Activated CD4-positive, alpha-beta T cell treated with anti-CD3 and anti-CD28 coated beads, Interleukin-2, Interleukin-6, amounts not matched to agents 100 ng/mL and 50 ng/mL, durations not matched to agents 16 hours and 8 hours (primary cell): ENCODE data around the gene IGLL5.
"Not testable (repeated sequence)": the region's sequence is repeated elsewhere in the genome, so short reads cannot be mapped to it uniquely, and the experiment has no call there.

ENCODE experiments used
- DNase-seq: peaks from one replicate; pipeline ENCODE4 v3.0.0-alpha.2; 2020

The IGLL5 gene

GRCh38 chr22:22884888-22885840 lies 2.5 kb upstream of the IGLL5 start:
- peak; percentile 64 for DNase-seq

GRCh38 chr22:22886546-22886945 lies 1.1 kb upstream of the IGLL5 start:
- no peak for DNase-seq

DNA sequence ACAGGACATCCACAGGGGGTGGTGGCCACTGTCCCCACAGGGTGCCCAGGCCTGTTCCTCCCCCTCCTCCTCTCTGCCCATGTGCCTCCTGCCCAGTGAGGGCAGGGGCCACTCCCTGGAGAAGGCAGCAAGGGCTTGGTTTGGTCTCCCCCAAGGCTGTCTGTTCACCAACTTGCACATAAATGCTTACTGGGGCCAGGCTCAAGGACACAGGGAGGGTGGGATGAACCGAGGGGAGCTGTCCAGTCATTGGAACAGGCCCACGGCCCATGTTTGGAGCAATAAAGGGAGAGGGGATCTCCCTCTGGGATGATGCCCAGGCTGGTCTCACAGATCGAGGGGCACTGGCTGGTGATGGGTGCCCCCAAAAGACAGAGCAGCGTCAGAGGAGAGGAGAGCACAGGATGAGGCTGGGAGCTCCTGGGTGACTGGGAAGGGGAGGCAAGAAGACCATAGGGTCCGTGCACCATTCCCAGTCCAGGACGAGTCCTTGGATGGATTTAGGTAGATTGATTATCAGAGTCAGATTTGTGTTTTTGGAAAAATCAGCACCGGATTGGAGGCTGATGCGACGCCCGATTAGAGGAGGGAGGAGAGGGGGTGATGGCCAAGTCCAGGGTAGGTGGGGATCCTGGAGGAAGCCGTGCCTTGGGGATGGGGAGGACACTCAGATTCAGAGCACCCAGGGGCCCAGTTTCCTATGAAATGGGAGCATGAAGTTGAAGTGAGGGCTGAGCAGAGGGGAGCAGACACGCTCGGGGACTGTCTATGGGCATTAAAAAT lies 1.1 kb downstream of the IGLL5 start:
- DNase-seq = no peak

DNA sequence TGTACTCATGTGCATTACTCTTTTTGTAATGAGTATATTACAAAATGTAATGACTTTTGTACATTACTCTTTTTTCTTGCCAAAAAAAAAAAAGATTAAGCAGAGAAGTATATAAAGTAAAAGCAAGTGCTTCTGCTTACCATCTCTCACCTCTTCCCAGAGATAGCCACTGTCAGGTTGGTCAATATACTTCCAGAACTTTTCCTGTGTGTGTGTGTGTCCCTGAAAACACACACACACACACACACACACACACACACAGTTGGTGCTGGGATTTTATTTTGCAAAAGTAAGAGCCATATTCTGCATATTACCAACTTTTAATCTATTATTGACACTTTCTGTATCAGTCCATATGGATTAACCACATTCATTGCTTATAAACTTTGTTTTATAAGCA lies 2.5 kb downstream of the IGLL5 start:
- no peak for DNase-seq

GRCh38 chr22:22891139-22891621 lies 3.6 kb downstream of the IGLL5 start:
- DNase-seq = no peak

DNA sequence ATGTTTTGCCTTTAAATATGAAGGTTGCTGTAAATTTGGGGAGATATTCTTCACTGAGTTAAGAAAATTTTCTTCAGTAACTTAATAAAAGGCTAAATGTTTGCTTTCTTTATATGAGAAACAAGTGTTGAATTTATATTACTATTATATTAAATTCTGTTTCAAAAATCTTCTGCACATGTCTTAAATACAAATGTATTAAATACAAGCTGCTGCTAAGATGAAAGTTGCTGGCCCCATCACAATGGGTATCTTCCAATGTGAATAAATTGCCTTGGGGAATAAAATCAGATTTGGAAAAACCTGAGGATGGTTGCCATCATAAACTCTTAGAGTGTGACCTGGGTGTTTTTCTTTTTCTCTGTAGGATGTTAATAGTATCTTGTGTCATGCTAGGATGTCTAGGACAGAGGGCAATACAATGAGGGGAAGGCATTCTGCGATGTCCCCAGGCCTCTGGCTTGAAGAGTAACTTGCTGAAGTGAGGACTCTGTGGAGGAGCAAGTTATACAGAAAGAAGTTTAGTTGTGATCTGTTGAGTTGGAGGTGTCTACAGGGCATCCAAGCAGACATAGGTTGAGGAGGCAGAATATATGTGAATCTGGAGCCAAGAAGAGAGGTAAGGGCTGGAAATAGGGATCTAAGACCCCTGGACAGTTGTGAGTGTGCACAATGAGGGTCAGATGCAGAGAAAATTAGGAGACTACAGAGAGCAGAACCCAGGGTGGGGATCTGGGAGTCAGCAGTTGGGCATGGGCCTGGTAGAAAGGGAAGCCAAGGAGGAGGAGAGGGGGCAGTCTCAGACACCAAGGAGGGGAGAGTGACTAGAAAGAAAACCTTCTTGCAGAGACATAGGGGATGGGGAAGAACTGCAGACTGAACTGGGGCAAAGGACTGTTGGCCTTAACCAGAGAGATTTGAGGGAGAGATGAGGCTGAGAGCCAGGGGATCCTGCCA lies 4.8 kb downstream of the IGLL5 start:
- DNase-seq = no peak

GRCh38 chr22:22893077-22893805 lies 5.6 kb downstream of the IGLL5 start:
- DNase-seq = no peak

DNA sequence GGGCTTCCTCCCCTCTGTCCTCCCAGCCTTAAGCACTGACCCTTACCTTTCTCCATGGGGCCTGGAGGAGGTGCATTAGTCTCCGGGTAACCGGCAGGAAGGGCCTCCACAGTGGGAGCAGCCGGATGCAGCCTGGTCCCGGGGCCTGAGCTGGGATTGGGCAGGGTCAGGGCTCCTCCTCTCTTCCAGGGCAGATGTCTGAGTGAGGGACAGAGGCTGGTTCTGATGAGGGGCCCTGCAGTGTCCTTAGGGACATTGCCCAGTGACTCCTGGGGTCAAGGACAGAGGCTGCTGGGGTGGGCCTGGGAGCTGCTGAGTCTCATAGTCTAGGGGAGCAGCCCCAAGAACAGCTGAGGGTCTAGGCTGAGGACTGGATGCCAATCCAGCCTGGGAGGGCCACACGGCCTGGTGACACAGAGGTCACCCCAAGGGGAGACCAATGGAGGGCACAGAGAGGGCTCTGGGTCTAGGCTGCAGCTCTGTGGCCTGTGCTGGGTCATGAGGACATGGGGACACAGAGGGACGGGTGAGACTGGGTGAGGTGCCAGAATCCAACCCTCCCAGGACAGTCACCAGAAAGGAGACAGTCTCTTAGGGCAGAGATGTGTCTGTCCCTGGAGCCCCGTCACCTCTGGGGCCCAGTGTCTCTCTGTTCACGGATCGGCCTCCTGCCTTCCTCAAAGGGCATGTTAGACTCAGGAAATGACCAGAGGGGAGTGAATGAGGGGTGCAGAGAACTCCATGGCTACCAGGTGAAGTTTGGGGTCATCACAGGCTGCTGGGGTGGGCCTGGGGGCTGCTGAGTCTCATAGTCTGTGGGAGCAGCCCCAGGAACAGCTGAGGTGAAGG lies 6.5 kb downstream of the IGLL5 start:
- DNase-seq = no peak

- DNase-seq = no peak
These were observed 7.4 kb downstream of the IGLL5 start for GRCh38 chr22:22894740-22895731.

DNA sequence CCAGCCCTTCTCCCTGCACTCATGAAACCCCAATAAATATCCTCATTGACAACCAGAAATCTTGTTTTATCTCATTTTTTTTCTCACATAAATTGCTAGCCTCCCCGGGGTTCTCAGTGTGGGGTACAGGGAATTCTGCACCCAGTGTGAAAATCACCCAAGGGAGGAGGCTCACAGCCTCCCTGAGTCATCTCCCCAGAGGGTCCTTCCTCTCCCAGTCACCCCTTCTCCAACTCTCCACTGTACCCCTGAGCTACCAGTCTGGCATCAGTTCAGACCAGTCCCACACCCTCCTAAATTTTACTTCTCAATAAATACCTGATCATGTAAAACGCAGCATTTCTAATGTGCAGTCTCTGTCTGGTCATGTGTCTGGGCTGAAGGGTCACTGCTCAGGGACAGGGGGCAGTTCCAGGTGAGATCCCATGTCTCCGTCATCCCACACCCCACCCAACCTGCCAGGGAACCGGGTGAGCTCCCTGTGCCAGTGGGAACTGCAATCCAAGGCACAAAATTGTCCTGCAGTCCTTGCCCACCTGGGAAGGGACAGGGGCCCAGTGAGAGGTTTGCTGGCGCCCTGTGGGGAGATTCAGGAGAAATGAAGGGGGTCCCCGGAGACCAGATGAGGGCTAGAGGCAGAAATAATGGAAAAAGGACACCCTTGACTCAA lies 8.3 kb downstream of the IGLL5 start:
- no peak for DNase-seq

- no peak for DNase-seq
These were observed 9.0 kb downstream of the IGLL5 start for GRCh38 chr22:22896601-22897000.

DNA sequence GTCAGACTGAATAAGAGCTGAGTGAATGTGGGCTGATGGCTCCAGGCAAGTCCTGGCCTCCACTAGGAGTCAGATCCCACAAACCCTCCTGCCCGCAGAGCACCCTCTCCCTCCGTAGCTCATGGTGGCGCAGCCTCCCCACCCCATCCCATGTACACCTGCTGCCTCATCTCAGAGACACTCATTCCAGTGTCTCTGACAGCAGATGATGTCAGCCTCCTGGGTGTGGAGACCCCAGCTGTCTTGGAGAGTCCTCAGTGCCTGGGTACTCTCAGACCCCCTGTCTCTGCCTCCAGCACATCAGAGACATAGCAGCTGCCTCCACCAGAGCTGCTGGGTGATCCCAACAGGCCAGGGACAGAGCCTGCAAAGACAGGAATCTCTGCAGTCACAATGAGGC lies 9.5 kb downstream of the IGLL5 start:
- no peak for DNase-seq

DNA sequence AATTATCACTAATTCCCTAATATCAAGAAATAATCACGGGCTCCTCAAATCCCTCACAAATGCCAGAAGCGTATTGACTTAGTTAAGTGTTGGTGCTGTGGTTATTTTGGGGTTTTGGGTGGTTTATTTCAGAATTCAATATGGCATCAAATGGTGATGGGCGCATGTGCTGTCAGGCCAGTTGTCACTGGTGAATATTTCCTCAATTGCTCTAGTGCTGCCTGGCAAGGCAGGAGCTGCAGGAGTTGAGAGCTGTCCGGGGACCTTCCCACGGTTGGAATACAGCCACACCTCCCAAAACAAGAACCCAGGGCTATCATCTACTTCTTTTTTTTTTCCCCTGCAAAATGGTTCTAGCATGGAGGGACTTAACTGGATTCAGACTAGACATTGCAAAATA lies 10.3 kb downstream of the IGLL5 start:
- DNase-seq = no peak

DNA sequence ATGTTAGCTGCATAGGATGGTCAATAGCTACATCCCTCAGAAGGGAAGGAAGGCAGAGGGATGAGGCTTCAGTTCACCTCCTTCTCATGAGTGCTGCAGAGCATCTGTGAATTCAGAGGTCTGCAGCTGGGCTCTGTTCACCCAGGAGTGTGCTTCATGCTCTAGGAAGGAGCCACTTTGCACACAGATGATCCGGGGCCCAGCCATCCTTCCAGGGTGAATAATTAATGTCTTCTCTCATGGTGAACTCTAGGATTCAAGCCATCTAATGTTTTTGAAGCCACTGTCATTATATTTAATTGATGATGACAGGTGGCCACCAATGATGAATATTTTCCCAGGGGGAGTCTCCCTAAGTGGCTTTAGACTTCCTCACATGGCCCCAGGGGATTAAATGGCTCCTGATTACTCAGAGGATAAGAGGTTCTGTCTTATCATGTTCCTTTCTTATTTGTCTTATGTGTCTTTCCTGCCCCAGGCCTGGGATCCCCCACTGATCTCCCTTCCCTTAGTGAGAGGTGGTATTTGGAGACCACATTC lies 10.9 kb downstream of the IGLL5 start:
- not testable (repeated sequence) for DNase-seq

- not testable (repeated sequence) for DNase-seq
These were observed 11.9 kb downstream of the IGLL5 start for GRCh38 chr22:22899342-22900080.

- not testable (repeated sequence) for DNase-seq
These were observed 13.1 kb downstream of the IGLL5 start for GRCh38 chr22:22900527-22901205.

DNA sequence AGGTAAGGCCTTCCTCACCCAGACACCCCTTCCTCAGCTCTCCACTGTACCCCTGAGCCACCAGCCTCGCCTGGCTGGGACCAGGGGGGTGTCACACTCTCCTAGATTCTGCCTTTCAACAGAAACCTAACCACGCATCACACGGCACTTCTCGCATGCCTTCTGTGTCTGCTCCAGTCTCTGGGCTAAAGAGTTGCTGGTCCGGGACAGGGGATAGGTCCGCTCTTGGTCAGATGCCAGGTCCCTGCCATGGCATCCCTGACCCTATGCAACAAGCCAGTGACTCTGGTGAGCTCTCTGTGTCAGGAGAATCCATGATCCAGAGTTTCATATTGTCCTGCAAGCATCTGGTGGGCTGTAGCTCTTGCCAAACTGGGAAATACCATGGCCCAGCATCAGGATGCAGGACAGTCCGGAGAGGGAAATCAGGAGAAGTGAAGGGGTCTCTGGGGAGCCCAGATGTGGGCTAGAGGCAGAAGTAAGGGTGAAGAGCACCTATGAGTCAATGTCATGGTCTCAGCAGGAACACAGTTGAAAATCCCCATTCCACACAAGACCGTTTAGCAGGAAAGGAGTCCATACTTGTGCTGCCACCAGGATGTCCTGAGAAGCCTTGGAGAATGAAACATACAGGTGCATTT lies 14.1 kb downstream of the IGLL5 start:
- DNase-seq = no peak
